Measurements from ENCODE around the gene LRP1B.

Gene LRP1B

GRCh38 chr2:141728886-141729285 is 401.9 kb downstream of the LRP1B start:
- no peak for DNase-seq

- no peak for DNase-seq
Measured at GRCh38 chr2:141728142-141728541, 402.7 kb downstream of the LRP1B start.

GRCh38 chr2:141724426-141724825 is 406.4 kb downstream of the LRP1B start:
- no peak for DNase-seq

DNA sequence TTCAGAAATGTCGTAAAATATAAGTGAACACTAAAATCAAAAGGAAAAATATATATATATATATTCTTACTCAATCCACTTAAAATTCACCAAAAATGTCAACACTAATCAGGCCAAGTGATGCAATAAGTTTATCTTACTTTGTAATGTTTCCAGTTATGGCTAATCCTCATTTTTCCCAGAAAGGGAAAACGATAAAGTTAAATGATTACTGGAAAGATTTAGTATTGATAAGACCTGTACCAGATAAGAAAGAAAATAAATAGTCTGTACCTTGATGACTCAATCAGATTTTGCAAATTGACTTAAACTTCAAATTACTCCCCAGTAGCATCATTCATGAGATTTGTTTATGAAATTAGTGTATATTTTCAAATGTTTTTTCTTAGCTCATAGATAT is 407.0 kb downstream of the LRP1B start:
- DNase-seq: no peak

GRCh38 chr2:141720476-141720875 is 410.3 kb downstream of the LRP1B start:
- no peak for DNase-seq

DNA sequence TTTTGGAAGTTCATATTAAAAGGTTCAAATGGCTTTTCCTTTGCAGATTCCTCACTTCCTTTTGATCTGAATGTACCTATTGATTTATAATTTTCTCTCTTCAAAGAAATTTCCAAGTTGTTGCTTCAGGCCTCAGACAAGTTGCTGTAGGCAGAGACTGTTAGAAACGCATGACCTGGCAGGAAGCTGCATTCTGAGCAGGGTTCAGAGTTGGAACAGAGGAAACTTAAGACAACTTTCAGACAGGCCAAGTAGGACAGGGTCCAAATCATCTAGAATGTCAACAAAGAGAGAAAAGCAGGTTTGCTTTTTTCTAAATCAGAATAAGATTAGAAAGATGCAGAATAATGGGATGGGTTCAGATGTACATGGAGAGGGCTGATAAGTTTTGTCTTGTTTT is 416.3 kb downstream of the LRP1B start:
- no peak for DNase-seq

DNA sequence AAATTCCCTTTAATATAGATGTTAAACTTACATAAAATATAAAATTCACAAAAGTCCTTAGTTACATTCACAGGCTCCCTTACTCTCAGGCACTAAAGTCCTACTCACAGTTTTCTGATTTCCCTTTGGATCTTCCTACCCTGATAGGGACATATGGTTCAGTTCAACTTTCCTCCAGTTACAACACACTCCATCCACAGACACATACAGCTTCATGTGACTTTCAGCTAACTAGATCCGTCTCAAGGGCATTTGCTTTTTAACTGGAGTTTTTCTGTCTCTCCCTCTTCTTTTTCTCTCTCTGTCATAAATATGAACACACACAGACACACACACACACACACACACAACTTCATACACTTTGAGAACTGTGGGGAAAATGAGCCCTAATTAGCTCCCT is 419.2 kb downstream of the LRP1B start:
- DNase-seq: no peak

- no peak for DNase-seq
Measured at GRCh38 chr2:141710589-141711239, 420.1 kb downstream of the LRP1B start.

DNA sequence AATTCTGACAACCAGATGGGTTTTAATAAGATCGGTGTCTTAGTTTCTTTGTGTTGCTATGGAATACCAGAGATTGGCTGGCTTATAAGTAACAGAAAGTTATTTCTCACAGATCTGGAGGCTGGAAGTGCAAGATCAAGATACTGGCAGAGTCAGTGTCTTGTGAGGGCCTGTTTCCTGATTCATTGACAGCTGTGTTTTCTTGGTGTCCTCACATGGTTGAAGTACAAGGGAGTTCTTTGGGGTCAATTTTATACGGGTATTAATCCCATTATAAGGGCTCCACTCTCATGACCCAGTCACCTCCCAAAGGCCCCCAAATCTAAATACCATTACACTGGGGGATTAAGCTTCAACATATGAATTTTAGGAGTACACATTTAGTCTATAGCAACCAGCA is 421.1 kb downstream of the LRP1B start:
- no peak for DNase-seq

GRCh38 chr2:141707486-141707885 is 423.3 kb downstream of the LRP1B start:
- no peak for DNase-seq

GRCh38 chr2:141704541-141704940 is 426.3 kb downstream of the LRP1B start:
- no peak for DNase-seq

- no peak for DNase-seq
Measured at GRCh38 chr2:141703501-141703900, 427.3 kb downstream of the LRP1B start.

GRCh38 chr2:141701618-141702017 is 429.2 kb downstream of the LRP1B start:
- no peak for DNase-seq

DNA sequence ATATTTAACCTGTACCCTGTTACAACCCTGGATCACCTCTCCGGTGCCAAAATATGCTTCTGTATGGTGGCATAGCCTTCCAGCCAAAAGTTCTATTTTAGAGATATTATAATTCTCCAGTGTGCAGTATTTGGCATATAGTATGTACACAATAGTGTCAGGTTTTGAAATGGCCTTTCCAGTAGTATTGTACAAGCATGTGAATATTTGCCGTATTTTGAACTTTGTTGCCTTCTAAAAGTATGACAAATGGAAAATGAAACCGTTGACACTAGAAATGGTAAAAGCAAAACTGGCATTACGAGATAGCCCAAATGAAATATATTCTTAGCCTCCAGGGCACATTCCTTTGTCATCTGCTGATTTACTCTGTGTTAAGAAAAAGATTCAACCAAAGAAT is 431.2 kb downstream of the LRP1B start:
- DNase-seq: no peak

GRCh38 chr2:141698500-141698899 is 432.3 kb downstream of the LRP1B start:
- no peak for DNase-seq

GRCh38 chr2:141697035-141697434 is 433.8 kb downstream of the LRP1B start:
- no peak for DNase-seq

GRCh38 chr2:141694180-141694579 is 436.6 kb downstream of the LRP1B start:
- DNase-seq: no peak

- no peak for DNase-seq
Measured at GRCh38 chr2:141692829-141693228, 438.0 kb downstream of the LRP1B start.

DNA sequence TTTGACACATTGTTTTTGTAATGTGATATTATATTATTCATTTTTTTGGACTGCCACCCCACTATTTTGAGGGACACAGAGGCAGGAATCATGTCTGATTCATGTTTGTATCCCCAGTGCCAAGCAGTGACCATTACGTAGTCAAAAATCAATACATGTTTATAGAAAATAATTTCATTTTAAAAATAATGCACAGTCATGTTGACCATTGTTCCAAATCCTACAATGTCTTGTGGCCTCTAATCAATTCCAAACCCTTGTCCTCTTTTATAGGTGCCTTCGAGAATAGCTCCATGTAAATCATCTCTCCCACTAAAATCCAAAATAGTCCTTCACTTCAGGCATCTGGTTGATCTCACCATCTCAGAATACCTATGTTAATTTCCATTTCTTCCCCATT is 454.7 kb downstream of the LRP1B start:
- DNase-seq: no peak

GRCh38 chr2:141666191-141666590 is 464.6 kb downstream of the LRP1B start:
- no peak for DNase-seq

- DNase-seq: no peak
Measured at GRCh38 chr2:141660232-141660631, 470.6 kb downstream of the LRP1B start.

DNA sequence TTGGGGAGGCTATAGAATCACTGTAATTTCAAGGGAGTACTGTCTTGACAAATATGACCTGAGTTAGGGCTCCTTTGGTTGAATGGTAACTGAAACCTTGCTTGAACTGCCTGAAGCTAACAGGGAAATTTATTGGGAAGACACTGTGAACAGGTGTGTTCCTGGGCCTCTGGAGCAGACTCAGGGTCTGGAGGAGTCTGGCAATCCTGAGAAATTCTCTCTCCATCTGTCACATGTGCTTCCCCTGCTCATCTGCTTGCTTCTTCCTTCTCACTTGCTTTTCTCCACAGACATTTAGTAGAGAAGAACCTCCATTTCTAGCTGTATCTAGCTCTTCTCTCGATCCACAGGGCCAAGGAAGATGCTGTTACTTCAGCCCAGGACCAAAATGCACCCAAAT is 476.5 kb downstream of the LRP1B start:
- no peak for DNase-seq

DNA sequence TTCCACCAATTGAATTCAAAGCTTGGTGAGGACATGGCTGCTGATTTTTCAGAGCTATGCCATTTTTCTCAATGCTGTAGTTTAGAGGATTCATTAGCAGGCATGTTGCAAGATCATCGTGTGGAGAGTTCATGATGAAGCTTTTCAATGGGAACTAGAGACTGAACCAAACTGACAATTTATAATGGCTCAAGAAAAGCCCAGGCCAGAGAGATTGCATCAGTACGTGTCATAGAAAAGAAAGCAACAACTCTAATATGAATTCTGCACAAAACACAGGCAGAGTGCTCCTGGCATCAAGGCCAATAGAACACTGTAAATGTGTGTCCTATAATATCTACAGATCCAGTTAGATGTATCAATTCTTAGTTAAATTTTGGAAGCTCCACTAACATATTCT is 477.6 kb downstream of the LRP1B start:
- no peak for DNase-seq

DNA sequence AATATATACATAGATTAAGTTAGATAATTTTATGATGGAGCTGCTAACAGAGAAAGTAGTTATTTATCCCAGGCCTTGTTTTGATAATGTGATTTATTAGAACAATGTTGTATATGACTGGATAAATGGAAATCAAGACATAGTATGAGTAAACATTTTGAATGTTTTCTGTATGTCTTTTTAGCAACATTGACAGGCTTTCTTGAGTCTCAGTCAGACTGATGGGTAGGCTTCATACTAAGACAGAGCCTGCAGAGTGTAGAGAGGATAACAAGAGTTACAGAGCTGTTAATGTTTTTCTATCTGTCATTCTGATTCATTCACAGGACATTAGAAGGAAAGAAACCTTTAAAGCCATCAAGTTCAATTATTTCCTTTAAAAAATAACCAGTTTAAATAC is 478.5 kb downstream of the LRP1B start:
- no peak for DNase-seq

- no peak for DNase-seq
Measured at GRCh38 chr2:141647353-141647752, 483.5 kb downstream of the LRP1B start.

- DNase-seq: no peak
Measured at GRCh38 chr2:141641462-141641861, 489.4 kb downstream of the LRP1B start.

Measured in GF-D8 (cell line).